ENCODE data around the gene ADCY5.

The ADCY5 gene

GRCh38 chr3:123317716-123318115 lies 131.2 kb downstream of the ADCY5 start:
- H3K4me3 ChIP-seq, result no peak overlapping the region
- no peak overlapping the region for H3K27ac ChIP-seq

- no peak overlapping the region for H3K27ac ChIP-seq
- H3K4me3 ChIP-seq, result no peak overlapping the region
Measured at GRCh38 chr3:123315271-123315595, 133.7 kb downstream of the ADCY5 start.

- no peak overlapping the region for H3K27ac ChIP-seq
- no peak overlapping the region for H3K4me3 ChIP-seq
Measured at GRCh38 chr3:123314359-123315270, 134.3 kb downstream of the ADCY5 start.

GRCh38 chr3:123313889-123314288 lies 135.0 kb downstream of the ADCY5 start:
- Histone ChIP-seq H3K27ac (no peak overlapping the region), H3K4me3 (no peak overlapping the region)

GRCh38 chr3:123312331-123313265 lies 136.3 kb downstream of the ADCY5 start:
- no peak overlapping the region for H3K27ac ChIP-seq
- H3K4me3 ChIP-seq, result no peak overlapping the region

- no peak overlapping the region for H3K4me3 ChIP-seq
- no peak overlapping the region for H3K27ac ChIP-seq
Measured at GRCh38 chr3:123311201-123311600, 137.7 kb downstream of the ADCY5 start.

GRCh38 chr3:123310741-123311140 lies 138.1 kb downstream of the ADCY5 start:
- H3K4me3 ChIP-seq, result no peak overlapping the region
- no peak overlapping the region for H3K27ac ChIP-seq

GRCh38 chr3:123310186-123310585 lies 138.7 kb downstream of the ADCY5 start:
- H3K27ac ChIP-seq, result no peak overlapping the region
- H3K4me3 ChIP-seq, result no peak overlapping the region

GRCh38 chr3:123307064-123307463 lies 141.8 kb downstream of the ADCY5 start:
- H3K27ac ChIP-seq, result no peak overlapping the region
- H3K4me3 ChIP-seq, result no peak overlapping the region

- Histone ChIP-seq H3K27ac (no peak overlapping the region), H3K4me3 (no peak overlapping the region)
Measured at GRCh38 chr3:123305192-123305591, 143.7 kb downstream of the ADCY5 start.

- Histone ChIP-seq H3K4me3 (no peak overlapping the region), H3K27ac (no peak overlapping the region)
Measured at GRCh38 chr3:123303976-123304560, 144.8 kb downstream of the ADCY5 start.

GRCh38 chr3:123302961-123303360 lies 145.9 kb downstream of the ADCY5 start:
- Histone ChIP-seq H3K4me3 (no peak overlapping the region), H3K27ac (no peak overlapping the region)

GRCh38 chr3:123301331-123302184 lies 147.3 kb downstream of the ADCY5 start:
- no peak overlapping the region for H3K27ac ChIP-seq

GRCh38 chr3:123300583-123300982 lies 148.3 kb downstream of the ADCY5 start:
- H3K27ac ChIP-seq, result no peak overlapping the region
- no peak overlapping the region for H3K4me3 ChIP-seq

More at GRCh38 chr3:123301331-123302184, 147.3 kb downstream of the ADCY5 start:
- no peak overlapping the region for H3K4me3 ChIP-seq

GRCh38 chr3:123300056-123300455 lies 148.8 kb downstream of the ADCY5 start:
- Histone ChIP-seq H3K4me3 (no peak overlapping the region), H3K27ac (no peak overlapping the region)

- Histone ChIP-seq H3K27ac (no peak overlapping the region), H3K4me3 (no peak overlapping the region)
Measured at GRCh38 chr3:123299581-123299980, 149.3 kb downstream of the ADCY5 start.

- no peak overlapping the region for H3K4me3 ChIP-seq
- H3K27ac ChIP-seq, result no peak overlapping the region
Measured at GRCh38 chr3:123298903-123299302, 150.0 kb downstream of the ADCY5 start.

- Histone ChIP-seq H3K27ac (no peak overlapping the region), H3K4me3 (no peak overlapping the region)
Measured at GRCh38 chr3:123297627-123297899, 151.3 kb downstream of the ADCY5 start.

GRCh38 chr3:123296836-123297626 lies 151.9 kb downstream of the ADCY5 start:
- Histone ChIP-seq H3K4me3 (no peak overlapping the region), H3K27ac (no peak overlapping the region)

Data from skin epidermis (tissue), 12 donors.